HG03045 (cell line): Measurements from ENCODE around the gene HLA-DMB.

Experiments
- ATAC-seq: cut with Tn5 transposase; IDR thresholded peaks from one replicate; pipeline ENCODE4 v1.9.1; 2021; ENCODE audit warnings: mild to moderate bottlenecking, moderate library complexity; ENCODE audit not compliant: unreplicated experiment

Gene HLA-DMB

DNA sequence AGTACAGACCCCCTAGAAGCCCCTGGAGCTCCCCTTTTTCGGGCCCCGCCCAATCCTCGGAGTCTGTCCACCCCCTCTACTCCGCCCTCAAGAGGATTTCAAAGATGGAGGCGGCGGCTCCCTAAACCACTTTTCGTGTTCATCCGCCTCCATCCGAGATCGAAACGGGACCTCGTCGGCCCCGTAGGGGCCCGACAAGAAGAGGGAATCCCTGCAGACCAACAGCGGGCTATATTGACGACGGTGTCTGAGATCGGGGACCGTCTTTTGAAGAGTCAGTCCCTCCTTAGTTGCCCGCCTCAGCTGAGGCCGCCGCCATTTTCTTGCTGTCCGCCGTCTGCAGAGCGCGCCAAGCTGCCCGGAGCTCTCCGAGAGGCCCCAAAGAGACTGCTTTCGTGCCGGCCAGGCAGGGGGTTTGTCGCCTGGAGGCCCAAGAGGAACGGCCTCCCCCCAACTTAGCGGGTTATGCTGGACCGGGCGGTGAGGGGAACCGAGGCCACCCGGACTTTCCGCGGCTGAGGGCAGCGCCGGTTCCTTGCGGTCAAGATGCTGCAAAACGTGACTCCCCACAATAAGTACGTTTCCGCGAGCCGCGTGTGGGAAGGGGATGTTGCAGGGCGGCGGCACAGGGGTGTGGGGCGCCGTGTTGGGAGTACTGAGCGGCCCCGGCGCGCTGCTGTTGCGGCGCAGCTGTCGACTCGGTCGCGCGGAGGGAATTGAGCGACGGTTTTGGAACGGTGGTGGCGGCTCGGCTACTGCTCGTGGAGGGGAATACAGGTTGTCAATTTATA, 31.7 kb upstream of the HLA-DMB start:
- ATAC-seq = peak; percentile 2

DNA sequence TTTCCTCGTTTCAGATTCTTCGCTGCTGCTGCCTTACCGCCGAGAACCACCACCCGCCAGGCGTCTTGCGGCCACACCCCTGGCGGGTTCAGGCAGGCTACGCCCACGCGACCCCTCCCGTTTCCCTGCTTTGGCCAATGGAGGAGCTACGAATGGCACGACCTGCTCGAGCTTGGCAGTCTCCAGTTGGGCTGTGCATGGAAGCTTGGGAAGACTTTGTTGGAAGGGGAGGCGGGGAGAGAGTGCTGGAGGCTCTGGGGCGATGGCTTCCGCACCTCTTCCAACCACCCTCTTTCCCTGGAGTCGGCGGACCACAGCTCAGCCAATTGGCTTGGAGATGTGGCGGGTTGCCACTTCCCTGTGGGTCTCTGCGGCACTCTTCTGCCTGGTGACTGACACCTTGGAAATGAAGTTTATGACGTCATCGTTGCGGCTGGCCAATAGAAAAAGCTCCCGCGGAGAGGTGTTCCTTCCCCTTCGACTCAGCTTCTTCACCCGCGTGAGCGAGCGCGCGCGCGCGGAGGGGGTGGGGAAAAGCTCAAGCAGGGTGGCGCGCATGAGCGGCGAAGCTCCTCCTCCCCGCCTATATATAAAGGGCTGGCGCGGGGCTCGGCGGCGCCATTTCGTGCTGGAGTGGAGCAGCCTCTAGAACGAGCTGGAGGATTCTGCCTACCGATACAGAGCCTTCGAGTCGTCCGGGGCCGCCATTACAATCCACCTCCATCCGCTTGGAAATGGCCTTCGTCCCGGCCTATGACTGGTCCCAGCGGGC, 30.9 kb upstream of the HLA-DMB start:
- peak; percentile 51 for ATAC-seq

DNA sequence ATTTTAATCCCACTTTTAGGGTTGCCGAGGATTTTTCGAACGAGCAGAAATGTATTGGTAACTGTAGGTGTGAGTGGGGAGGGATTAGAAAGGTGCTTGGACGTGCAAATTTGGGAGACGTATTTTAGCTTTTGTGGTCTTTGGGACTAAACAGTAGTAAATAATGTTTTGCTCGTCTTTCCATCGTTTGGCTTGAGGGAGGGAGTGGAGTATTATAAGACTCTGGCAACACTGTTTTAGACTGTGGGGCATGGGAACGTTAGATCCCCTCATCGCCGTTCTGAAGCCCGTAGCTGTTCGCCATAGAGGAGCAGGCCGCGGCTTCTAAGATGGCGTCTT, 30.4 kb upstream of the HLA-DMB start:
- ATAC-seq = no peak

DNA sequence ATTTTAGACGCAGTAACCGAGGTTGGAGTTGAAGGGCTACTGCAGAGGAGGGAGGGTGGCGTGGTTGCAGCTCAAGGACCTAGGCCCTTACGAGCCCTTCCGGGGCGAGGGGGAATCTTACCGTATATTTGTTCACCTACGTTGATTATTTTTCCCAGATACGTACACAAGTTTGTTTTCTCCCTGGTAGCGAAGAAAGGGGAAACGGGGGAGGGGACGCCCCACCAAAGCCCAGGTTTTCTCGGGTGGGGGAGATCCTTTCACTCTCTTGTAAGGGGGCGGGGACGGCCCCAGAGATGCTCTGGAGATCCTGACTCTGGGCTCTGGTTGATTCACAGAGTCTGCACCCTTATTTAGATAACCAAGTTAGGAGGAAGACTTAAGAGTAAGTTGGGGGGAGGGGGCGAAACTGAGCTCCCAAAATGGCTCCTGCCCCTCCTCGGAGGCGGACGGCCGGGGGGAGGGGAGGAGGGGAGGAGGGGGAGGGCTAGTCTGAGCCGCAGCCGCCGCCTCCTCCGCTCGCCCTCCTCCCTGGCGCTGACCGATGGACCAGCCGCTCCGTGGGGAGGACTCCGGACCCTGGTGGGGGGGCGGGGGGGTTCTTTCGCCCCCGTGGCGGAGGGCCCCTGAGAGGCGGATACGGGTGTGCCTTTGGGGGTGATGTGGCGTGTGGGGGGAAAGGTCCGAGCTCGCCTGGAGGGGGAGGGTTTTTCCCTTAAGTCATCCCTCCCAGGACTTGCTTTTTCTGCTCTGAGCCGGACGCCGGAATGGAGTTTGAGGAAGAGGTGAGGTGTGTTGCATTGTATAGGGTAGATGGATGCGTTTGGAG, 29.8 kb upstream of the HLA-DMB start:
- ATAC-seq = no peak

DNA sequence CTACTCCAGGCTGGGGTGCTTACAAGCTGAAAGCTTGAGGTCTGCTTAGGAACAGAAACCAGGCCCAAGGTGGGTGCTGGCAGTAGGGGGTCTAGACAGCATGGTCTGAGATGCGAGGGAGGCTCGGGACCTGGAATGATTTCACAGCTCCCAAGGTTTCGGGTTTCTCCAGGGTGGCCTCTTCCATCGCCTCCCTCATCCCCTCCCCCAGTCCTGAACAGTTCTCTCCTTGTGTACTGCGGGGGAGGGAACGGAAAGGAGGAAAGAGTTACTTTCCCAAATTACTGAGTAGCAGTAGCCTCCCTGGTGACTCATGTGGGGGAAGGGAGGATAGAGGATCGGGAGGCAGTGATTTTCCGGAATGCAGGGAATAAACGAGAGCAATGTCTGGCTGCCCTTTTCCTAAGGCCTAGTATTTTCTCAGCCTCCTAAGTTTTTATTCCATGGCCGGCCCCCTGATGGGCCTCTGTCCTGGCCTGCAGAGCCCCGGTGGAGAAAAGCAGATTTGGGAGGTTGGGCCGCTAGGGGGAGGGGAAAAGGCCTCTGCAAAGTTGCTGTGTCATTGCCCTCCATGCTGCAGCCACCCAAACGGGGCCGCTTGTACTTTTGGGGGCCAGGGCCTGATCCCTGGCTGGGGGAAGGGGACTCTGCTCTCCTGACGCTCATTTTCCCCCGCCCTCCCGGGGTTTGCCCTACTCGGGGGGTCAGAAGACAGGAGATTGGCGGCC, 29.0 kb upstream of the HLA-DMB start:
- no peak for ATAC-seq

DNA sequence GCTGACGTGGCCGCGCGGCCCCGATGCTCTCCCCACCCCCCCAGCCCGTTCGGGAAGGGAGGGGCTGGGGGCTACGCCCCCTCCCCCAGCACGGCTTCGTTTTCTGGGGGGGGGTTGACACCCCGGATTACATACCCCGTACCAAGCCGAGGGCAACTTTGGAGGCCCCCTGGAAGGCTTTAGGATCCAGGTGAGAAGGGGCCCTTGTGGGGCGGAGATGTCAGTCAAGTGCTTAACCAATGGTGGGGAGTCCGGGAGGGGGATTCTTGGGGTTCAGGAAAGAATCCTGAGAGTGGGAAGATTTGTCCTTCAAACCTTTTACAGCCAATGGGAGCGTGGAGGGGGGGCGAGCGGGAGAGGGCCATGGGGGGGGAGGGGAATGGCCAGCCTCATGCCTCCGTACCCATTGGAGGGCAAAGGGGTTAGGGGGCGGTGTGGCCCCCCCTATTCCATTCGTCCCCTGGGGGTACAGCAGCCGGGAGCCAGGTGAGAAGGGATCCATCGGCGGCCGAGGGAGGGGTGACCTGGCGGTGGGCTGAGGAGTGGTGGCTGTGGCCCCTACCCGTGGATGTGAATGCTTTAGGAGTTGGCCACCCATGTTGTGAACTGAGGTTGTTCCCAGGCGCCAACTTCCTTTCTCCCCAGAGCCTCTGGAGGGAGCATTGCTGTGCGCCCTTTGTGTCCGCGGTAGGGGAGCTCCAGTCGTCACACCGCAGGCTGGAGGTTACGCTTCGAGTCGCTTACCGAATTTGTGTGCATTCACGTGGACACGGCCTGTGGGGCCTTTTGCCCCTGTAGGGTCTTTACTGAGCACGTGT, 28.2 kb upstream of the HLA-DMB start:
- no peak for ATAC-seq

DNA sequence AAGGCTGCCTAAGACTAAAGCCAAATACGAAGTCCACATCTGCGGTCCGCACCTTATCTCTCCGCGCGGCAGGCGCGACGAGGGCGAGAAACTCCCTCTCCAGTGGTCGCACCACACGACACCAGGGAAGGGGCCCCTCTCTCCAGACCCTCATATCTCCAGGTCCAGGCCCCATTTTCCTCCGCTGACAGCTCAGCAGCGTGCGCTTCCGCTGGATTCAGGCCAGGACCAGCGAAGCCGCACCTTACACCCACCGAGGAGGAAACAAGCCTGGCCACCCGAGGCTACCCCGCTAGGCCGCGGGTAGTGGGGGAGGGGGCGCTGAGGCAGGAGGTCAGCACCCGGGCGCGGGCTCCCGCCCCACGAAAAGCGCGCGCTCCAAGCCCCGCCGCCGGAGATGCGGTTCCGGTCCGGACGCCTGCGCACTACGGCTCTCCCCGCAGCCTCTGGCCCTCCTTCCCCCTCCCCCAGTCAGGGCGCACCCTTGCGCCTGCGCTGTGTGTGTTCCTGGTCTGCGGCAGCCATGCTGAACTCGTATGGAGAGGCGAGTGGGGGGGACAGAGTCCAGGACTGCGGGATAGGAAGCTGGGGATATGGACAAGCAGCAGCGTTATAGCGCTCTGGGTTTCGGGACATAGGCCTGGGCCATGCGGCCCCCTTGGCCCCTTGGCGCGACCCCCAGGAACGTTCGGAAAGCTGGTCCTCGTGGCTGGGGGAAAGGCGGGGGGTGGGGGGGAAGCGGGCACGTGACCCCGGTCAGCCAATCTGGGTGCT, 27.5 kb upstream of the HLA-DMB start, which contains the start of gene BRD2:
Gene BRD2 (plus strand): TSS at position 502 of the 774 bp plus-strand sequence. CDS start 4,305 bp downstream, outside the sequence.
- ATAC-seq = peak; percentile 38

DNA sequence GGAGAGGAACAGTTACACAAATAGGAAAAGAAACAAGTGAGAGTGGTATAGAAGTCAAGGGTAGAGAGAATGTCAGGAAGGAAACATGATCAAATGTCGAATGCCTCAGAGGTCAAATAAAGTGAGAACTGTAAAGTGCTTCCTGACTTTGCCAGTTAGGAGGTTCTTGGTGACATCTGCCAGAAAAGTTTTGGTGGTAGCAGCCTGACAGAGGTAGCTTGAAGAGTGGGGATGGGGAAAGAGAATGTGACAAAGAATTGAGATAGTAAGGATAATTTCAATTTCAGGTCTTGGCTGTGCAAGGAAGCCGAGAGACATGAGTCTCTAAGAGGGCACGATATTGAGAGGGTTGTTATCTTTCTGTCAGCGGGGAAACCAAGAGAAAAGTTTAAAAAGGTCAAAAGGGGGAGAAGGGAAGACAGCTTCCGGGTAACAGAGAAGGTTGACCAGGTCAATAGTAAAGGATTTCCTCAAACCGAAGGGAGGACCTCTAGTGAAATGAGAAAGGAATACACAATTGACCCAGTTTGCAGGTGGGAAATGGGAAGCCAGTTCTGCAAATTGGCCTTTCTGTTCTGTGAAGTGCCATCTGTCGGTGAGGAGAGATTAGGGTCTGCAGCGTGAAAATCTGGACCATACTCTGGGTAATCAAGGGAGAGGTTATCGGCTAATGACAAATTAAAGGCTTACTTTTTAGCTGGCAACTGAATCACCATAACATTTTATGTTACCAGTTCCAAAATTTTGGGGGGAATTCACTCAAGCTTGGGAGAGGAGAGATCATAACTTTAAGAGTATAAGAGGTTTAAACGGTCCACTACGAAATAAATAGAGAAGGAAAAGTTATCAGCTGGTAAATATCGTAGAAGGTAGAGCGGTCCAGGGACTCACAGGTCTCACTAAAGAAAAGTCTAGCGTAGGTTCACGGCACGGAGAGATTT, 26.6 kb upstream of the HLA-DMB start:
- ATAC-seq = no peak

DNA sequence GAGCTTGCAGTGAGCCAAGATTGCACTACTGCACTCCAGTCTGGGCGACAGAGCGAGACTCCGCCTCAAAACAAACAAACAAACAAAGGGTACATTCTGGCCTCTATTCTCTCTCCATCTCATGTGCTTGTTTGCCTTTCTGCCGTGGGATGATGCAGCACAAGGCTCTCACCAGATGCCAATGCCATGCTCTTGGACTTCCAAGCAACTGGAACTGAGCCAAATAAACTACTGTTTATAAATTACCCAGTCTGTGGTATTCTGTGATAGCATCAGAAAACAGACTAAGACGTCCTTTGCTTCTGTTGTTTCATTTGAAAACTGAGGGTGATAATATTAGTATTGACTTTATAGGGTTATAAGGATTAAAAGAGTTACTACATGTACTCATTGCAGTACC, 23.9 kb upstream of the HLA-DMB start:
- ATAC-seq = no peak

DNA sequence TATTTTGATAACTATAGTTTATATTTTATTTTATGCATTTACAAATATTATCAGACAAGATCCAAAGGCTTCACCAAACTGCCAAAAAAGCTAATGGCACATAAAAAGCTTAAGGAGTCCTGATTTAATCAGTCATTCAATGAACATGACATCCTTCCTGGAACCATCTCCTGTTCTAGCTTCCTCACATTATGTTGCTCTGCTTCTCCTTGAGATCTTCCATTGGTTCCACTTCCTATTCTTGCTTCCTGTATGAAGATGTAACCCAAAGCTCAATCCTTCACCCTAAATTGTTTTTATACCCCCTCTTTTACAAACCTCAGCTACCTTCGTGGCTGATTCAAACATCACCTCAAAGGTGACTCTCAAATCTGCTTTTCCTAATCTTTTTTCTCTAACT, 23.0 kb upstream of the HLA-DMB start:
- ATAC-seq = no peak

DNA sequence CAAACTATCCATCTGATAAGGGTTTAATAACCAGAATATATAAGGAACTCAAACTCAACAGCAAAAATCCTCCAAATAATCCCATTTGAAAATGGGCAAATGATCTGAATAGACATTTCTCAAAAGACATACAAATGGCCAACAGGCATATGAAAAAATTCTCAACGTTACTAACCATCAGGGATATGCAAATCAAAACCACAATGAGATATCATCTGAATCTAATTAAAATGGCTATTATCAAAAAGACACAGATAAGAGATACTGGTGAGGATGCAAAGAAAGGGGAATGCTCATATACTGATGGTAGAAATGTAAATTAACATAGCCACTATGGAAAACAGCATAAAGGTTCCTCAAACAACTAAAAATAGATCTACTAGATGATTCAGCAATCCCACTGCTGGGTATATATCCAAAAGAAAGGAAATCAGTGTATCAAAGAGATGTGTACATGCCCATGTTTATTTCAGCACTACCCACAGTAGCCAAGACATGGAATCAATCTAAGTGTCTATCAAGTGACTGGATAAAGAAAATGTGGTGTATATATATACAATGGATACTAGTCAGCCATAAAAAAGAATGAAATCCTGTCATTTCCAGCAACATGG, 21.5 kb upstream of the HLA-DMB start:
- ATAC-seq = no peak

DNA sequence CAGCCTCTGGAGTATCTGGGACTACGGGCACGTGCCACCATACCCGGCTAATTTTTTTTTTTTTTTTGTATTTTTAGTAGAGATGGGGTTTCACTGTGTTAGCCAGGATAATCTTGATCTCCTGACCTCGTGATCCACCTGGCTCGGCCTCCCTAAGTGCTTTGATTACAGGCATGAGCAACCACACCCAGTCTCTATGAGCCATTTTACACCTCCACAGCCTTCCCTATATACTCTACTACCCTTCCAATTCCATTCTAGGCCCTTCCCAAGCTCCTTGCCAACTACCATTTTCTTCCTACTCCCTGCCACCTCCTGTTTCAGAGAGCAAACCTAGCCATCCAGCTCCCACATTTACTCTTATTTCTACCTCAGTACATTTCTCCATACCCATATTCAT, 19.7 kb upstream of the HLA-DMB start:
- no peak for ATAC-seq

DNA sequence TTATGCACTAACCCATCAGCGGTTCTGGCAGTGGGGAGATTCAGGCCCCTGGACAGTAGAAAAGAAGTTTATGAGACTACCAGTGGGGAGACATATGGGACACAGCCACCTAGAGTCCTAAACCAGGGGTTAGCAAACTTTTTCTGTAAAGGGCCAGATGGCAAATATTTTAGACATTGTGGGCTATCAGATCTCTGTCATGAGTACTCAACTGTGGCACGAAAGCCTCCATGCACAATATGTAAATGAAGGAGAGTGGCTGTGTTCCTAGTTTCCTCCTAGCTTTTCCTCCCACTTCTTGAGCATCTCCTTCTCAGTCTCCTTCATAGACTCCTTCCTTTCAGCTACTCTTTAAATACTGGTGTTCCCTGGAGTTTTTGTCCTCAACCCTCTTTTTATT, 15.3 kb upstream of the HLA-DMB start:
- ATAC-seq = no peak

DNA sequence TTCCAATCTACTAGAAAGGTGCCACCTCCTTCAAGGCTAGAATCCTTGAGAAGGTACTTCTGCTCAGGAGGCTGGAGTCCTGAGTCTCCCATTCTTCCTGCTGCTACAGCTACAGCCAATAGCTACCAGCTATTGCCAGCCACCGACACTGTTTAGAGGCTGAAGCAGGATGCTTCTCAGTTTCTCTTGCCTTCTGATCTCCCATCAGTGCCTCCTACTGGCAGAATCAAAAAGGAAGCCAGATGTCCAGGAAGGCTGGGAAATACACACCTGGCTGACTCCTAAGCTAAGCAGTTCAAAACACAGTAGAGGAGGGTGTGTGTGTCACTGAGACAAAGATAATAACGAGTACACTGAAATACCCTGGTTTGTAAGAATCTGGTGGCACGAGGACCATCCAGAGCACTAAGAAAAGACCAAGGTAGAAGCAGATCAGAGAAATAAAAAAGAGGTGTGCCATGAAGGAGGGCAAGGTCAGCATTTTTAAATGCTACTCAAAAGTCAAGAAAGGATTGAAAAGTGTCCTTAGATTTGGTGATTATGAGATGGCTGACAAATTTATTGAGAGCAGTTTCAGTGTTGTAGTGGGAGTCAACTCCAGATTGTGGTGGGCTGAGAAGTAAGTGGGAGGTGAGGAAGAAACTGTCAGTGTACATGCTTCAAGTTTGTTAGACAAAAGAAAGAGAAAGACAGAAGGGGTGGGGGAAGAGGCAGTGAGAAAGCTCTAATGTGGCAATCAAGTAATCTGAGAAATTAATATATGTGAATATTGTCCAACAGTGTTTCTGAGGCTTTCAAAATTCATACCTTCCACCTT, 14.4 kb upstream of the HLA-DMB start:
- ATAC-seq = no peak

DNA sequence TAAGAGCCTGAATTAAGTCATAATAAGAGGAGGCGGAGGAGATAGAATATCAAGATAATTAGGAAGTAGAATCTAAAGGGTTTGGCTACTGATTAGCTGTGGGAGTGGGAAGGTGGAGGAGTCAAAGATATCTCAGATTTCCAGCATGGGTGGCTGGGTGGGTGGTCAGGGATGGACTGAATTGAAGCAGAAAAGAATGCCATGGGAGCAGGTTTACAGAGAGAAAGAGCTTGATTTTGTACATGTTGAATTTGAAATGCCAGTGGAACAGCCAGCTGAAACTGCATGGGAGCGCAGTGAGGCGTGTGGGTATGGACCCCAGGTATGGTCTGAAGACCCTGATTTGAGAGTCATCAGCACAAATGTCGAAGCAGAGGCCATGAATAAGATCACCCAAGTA, 13.4 kb upstream of the HLA-DMB start:
- ATAC-seq = no peak

DNA sequence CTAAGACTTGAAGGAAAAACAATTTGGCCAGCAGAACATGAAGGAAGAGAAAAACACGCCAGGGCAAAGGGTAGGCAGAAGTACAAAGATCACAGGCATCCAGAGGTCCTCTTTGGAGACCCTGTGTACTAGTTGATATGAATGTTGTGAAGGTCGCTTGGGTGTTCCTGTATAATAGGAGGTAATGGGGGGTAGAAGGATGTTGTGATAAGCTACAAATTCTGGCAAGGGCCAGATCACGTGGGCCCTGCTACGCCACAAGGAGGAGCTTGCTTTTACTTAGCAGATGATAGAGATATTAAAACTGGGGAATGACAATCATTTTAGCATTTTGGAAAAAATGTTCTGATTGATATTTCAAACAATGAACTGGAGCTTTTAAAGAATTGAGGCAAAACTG, 12.9 kb upstream of the HLA-DMB start:
- no peak for ATAC-seq
